GM18517 (cell line): Measurements from ENCODE around the gene HTR3B.

Experiments
- ATAC-seq: cut with Tn5 transposase; IDR thresholded peaks from one replicate; pipeline ENCODE4 v1.9.1; 2021; ENCODE audit warnings: mild to moderate bottlenecking, moderate library complexity; ENCODE audit not compliant: unreplicated experiment

Gene HTR3B

DNA sequence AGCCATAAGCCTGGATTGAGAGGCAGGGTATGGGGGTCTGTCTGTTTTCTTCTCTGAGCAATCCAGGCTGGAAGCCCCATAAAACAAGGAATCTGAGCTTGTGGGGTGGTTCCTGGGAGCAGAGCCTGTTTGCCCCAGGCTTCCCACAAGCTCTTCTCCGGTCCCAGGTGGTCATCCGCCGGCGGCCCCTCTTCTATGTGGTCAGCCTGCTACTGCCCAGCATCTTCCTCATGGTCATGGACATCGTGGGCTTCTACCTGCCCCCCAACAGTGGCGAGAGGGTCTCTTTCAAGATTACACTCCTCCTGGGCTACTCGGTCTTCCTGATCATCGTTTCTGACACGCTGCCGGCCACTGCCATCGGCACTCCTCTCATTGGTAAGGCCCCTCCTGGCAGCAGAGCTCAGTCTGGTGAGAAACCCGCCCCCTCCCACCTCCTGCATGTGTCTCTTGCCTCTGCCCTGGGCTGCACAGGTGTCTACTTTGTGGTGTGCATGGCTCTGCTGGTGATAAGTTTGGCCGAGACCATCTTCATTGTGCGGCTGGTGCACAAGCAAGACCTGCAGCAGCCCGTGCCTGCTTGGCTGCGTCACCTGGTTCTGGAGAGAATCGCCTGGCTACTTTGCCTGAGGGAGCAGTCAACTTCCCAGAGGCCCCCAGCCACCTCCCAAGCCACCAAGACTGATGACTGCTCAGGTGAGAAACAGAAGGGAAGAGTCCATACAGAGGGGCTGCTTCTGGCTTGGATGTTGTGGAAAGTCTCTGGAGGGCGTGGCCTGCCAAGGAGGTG lies 82.0 kb downstream of the HTR3B start:
- no peak for ATAC-seq

DNA sequence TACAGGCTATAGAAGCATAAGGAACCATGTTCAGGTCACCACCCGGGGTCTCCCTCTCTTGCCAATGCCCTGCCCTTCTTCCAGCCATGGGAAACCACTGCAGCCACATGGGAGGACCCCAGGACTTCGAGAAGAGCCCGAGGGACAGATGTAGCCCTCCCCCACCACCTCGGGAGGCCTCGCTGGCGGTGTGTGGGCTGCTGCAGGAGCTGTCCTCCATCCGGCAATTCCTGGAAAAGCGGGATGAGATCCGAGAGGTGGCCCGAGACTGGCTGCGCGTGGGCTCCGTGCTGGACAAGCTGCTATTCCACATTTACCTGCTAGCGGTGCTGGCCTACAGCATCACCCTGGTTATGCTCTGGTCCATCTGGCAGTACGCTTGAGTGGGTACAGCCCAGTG lies 84.8 kb downstream of the HTR3B start:
- no peak for ATAC-seq

- no peak for ATAC-seq
These were observed 85.3 kb downstream of the HTR3B start for GRCh38 chr11:113989916-113990315.

- no peak for ATAC-seq
These were observed 86.6 kb downstream of the HTR3B start for GRCh38 chr11:113991170-113991569.

DNA sequence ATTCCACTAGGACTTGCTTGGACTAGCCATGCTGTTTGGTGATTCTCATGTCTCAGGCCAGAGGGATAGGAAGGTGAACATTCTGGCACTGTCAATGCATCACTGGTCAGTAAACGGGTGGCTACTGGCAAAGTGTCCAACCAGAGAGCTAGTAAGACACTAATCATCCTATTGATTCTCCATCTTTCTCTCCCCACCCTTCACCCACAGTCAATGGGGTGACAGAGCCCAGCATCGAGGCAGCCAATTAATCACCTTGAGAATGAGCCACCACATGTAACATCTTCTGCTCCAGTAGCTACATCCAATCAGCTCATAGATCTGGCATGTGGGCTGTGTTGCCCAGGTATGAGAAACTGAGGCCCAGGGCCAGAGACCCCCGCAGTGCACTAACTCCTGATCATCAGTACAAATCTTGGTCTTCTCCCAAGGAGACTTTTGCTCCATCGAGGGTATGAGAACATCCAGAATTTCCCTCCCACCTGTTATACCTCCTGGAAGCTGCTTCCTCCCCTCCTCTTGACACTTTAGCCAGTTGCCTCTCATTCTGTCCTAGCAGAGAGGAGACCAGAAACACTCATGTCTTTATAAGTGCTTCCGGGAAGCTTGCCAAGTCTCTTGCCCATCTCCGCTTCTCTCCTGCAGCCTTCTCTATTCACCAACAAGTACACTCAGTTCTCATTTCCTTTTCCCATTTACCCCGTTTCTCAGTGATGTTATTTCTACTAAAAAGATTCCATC lies 87.3 kb downstream of the HTR3B start:
- no peak for ATAC-seq

GRCh38 chr11:113992459-113993110 lies 88.0 kb downstream of the HTR3B start:
- no peak for ATAC-seq

DNA sequence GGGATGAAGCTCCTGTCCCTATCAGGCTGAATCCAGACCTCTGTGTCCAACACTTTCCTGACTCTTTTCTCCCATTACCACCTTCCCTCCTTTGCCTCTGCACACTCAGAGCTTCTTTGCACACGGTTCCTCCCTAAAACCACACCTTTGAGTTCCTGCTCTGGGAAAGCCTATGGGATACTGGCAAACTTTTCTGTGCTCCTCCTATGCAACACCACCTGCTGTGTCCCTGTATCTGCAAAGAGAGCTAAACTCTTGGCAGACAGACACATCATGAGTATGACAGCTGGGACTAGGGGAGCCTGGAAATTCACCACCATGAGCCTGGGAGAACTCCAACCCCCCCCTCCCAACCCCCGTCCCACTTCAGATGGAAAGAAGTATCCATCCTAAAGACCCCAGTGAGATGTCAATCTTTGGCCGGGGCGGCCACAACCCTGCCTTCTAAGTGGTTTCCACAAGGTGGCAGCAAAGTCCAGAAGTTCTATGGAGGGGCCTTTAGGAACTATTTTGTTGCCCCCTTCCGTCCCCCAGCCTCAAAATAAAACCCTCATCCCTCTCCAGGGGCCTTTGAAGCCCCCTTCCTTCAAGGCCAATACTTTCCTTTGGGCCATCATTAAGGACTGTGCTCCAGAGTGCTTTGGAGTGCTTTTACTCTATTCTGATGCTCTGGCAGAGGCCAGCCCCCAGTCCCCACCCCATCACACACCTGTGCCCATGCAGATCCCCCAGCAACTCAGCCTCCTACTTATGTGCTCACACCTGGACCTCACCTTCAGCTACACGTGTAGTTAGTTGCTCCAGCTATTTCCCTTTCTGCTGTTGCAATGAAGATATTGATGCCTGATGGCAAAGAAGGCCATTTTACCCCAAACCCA lies 89.7 kb downstream of the HTR3B start:
- ATAC-seq = no peak
